Glomerular endothelial cell (primary cell): Measurements from ENCODE around the gene BCL2L13. TPM values are rescaled to one million over a fixed set of nuclear protein-coding genes. Genes with fewer than 3 reads are reported as not detected.

ENCODE experiments used
- DNase-seq: peaks from one replicate; pipeline ENCODE4 v3.0.0-alpha.2; 2011; ENCODE audit warnings: low read depth, low spot score; ENCODE audit errors: extremely low read depth
- total RNA-seq: library from RNA; depleted of rRNA; stranded (reverse); fragments of >200 nt; gene quantifications from 2 replicates; pipeline ENCODE4 v1.2.3, GENCODE V29; 2015

BCL2L13 gene
- total RNA-seq, 1 donor from 2014 or later = 49.2 TPM

GRCh38 chr22:17725500-17725796, 86.9 kb downstream of the BCL2L13 start:
- no peak for DNase-seq

GRCh38 chr22:17726006-17726927, 87.7 kb downstream of the BCL2L13 start:
- no peak for DNase-seq

DNA sequence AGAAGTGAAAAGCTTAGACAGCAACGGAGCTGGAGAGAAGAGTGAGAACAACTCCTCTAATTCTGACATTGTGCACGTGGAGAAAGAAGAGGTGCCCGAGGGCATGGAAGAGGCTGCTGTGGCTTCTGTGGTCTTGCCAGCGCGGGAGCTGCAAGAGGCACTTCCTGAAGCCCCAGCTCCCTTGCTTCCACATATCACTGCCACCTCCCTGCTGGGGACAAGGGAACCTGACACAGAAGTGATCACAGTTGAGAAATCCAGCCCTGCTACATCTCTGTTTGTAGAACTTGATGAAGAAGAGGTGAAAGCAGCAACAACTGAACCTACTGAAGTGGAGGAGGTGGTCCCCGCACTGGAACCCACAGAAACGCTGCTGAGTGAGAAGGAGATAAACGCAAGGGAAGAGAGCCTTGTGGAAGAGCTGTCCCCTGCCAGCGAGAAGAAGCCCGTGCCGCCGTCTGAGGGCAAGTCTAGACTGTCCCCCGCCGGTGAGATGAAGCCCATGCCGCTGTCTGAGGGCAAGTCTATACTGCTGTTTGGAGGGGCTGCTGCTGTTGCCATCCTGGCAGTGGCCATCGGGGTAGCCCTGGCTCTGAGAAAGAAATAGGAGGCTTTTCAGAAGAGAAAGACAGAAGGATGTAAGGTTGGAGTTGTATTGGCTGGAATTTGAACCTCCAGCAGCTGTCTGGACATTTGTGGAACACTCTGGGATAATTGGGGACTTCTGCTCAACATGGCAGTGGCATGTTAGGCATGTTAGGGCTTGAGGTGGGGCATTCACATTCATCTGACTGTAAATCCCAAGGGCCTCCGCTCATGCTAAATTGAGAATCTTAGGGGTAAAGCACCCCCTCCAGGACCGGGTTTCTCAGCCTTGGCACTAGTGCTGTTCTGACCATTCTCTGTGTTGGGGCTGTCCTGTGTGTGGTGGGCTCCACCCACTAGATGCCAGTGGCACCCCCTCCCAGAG, 88.7 kb downstream of the BCL2L13 start:
- no peak for DNase-seq

- DNase-seq = no peak
Observed at GRCh38 chr22:17728786-17729185, 90.2 kb downstream of the BCL2L13 start.

DNA sequence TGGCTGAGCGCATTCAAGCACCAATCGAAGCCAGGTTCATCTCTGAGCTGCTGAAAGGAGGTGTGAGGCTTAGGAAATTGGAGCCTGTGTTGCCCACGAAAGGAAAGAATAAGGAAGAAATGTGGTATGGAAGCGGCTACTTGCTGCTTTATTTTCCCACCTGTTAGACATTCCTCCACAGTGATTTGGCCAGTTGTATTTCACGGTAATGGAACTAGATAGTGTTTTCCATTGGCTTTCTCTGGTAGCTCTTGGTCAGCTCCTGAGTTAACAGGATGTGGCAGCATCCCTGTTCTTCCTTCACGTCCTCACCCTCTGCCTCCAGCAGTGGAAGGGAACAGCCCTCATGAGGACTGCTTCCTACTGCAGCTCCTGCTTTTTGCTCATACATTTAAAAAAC, 91.0 kb downstream of the BCL2L13 start:
- no peak for DNase-seq

- DNase-seq = no peak
Observed at GRCh38 chr22:17732251-17732854, 93.8 kb downstream of the BCL2L13 start.

GRCh38 chr22:17733466-17733865, 94.9 kb downstream of the BCL2L13 start:
- DNase-seq = no peak

DNA sequence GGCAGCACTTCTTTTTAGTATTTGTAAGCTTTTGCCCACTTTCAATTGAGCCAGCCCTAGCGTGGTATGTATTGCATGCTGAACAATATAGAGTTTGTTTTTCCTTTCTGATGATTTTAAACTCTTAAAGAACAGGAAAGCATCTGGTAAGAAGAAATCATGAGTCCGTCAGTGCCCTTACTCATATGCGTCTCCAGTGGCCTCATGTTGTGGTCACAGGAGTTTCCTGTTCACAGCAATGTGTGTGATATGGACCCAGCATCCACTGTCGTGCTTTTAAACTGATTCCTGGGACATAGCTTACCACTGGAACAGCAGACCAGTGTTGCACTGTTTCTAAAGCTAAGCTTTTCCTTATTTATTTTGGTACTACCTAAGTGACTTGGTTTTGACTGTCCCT, 95.6 kb downstream of the BCL2L13 start:
- no peak for DNase-seq

DNA sequence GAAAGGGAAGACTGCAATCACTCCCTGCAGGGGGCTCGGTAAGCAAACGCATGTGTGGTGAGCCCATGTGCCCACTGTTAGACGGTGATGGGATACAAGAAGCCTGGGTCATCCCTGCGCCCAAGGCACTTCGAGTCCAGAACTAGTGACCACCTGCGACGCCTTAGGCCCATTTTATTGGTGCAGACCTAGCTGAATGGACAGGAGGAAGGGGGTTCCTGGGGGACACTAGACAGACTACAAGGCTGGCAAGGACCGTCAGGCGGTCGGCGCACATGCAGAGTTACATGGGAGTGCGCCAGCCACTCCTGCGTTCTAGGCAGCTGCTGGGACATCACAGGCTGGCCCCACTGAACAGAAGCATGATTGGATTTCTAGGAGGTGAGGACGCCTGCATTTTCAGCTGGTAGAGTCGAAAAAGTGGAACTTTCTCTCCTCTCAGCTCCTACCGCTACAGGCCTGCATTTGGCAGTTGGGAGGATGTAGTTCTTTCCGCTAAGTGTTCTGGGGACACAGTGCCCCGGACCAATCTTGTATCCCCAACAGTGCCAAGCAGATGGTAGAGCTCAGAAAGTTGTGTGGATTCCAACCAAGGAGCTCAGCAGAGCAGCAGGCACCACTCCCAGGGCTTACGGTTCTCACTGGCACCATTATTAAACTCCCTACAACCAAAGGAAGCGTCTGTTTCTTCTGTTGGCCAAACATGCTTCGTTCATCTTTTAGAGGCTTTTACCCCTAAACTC, 100.0 kb downstream of the BCL2L13 start:
- DNase-seq = no peak

- no peak for DNase-seq
Observed at GRCh38 chr22:17739196-17739975, 100.8 kb downstream of the BCL2L13 start.

DNA sequence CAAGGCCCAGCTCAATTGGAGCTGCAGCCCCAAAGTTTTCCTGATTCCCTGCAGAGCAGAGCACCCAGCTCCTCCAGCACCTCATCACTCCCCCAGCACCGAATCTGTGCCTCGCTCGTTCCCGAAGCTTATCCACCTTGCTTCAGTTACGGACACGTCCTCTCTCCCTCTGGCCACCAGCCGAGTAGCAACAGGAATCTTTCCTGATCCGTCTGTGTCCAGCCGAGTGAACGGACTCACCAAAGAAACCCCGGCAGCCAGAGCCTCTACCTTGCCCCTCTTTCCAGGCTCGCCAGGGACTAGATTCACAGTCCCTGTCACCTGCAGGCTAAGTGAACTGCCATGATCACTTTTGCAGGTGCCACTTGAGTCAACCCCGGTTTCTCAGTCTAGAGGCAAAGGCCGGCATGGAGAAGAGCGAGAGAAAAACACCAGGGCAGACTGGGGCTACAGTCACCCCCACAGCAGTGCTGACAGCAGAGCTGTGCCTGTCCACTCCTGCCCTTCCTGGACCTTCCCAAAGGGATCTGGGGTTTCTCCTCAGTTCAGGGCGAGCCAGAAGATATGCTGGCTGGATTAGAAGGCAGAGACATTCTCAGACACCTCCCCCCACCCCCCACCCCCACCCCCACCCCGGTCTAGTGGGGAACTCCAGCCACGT, 103.4 kb downstream of the BCL2L13 start:
- no peak for DNase-seq

DNA sequence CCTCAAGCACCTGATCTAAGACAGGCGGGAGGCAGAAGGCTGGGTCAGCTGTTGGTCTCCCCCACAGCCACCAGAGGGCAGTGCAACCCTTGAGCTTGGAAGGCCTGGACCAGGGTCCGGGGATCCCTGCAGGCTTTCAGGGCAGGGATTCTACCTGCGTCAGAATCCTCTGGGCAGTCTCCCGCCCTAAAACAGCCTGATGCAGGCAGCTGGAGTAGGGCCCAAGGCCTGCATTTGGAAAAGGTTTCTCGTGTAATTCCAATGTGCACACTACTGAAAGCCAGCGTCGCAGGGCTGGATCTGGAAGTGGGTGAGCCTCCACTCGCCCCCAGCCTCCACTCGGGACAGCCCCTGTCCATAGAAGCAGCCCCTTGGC, 104.0 kb downstream of the BCL2L13 start:
- DNase-seq = peak; percentile 16

- DNase-seq = no peak
Observed at GRCh38 chr22:17743661-17744411, 105.3 kb downstream of the BCL2L13 start.

GRCh38 chr22:17744430-17744829, 105.9 kb downstream of the BCL2L13 start:
- DNase-seq = no peak

GRCh38 chr22:17746916-17747315, 108.4 kb downstream of the BCL2L13 start:
- no peak for DNase-seq

- no peak for DNase-seq
Observed at GRCh38 chr22:17748555-17749353, 110.2 kb downstream of the BCL2L13 start.

- no peak for DNase-seq
Observed at GRCh38 chr22:17749605-17750395, 111.2 kb downstream of the BCL2L13 start.
